Naive thymus-derived CD8-positive, alpha-beta T cell (primary cell): ENCODE results near the gene MORC4. TPM values are rescaled to one million over a fixed set of nuclear protein-coding genes. Genes with fewer than 3 reads are reported as not detected.
A peak's percentile ranks its signal among the peaks of the same experiment; 100 is the strongest.
"Not testable (repeated sequence)": the region's sequence is repeated elsewhere in the genome, so short reads cannot be mapped to it uniquely, and the experiment has no call there.

Experiments used
- ATAC-seq, 2 donors: fragments of 150-1000 bp; cut with Tn5 transposase in 1 of 2; sonication (Bioruptor Pico), chemical (Tn5 transposase) in 1 of 2; 1 replicate in 1 of 2; 2 replicates in 1 of 2; pipeline ENCODE4 v1.10.0; 2021; ENCODE audit warnings: mild to moderate bottlenecking in 2 of 2, moderate library complexity in 2 of 2
- POLR2A ChIA-PET: fragments of 350-600 bp; sonication (Branson Sonifier 250); formaldehyde crosslinking; loops from one replicate; lab custom pipeline; 2021; ENCODE audit warnings: antibody characterized with exemption; lab: Charles Lee
- DNase-seq, 10 donors: peaks; one replicate each; pipeline versions ENCODE4 v3.0.0 to v3.0.0-alpha.2; 2020 to 2022
- H3K27ac Mint-ChIP-seq, 10 donors: one replicate each; pipeline ENCODE4 v1.8.0; 2020 to 2022; ENCODE audit warnings: mild to moderate bottlenecking in 10 of 10, mixed read lengths in 10 of 10, moderate library complexity in 4 of 10, inconsistent platforms in 1 of 10
- H3K27me3 Mint-ChIP-seq, 5 donors: one replicate each; pipeline ENCODE4 v1.8.0; 2021 to 2022; ENCODE audit warnings: mixed read lengths in 5 of 5
- H3K36me3 Mint-ChIP-seq, 3 donors: one replicate each; pipeline ENCODE4 v1.8.0; 2020 to 2022; ENCODE audit warnings: mixed read lengths in 3 of 3, mild to moderate bottlenecking in 2 of 3, inconsistent platforms in 1 of 3
- H3K4me1 Mint-ChIP-seq, 4 donors: one replicate each; pipeline ENCODE4 v1.8.0; 2021 to 2022; ENCODE audit warnings: mixed read lengths in 4 of 4
- H3K4me3 Mint-ChIP-seq, 10 donors: one replicate each; pipeline ENCODE4 v1.8.0; 2020 to 2022; ENCODE audit warnings: mild to moderate bottlenecking in 10 of 10, mixed read lengths in 10 of 10, moderate library complexity in 6 of 10, inconsistent platforms in 1 of 10
- H3K9me3 Mint-ChIP-seq, 9 donors: one replicate each; pipeline ENCODE4 v1.8.0; 2020 to 2022; ENCODE audit warnings: mixed read lengths in 9 of 9, mild to moderate bottlenecking in 3 of 9, inconsistent platforms in 1 of 9, moderate library complexity in 1 of 9
- polyA plus RNA-seq, 3 donors: library from polyadenylated mRNA; unstranded; fragments of 300-500 nt; fragmentation: Illumina TruSeq; gene quantifications; one replicate each; pipeline ENCODE4 v1.2.3, GENCODE V29; 2021
- total RNA-seq, 8 experiments: library from RNA in 2 of 8; stranded (reverse) in 2 of 8; gene quantifications; one replicate each; pipeline ENCODE4 v1.2.3 and lab custom pipeline; 2021 to 2026

The MORC4 gene
- total and polyA plus RNA-seq, 5 experiments from 2014 or later = 2.6 to 10.6 (median 4.2) TPM

- H3K27ac Mint-ChIP-seq = no peak overlapping the region
- H3K4me1 Mint-ChIP-seq = no peaks in the 10 kb centered on the region
- peaks cover 6 to 41% (median 19%) of the 10 kb centered on the region in 3 donors for H3K36me3 Mint-ChIP-seq
- peaks cover 0 to 16% (median 6%) of the 10 kb centered on the region in 9 donors for H3K9me3 Mint-ChIP-seq
- no peaks in the 10 kb centered on the region for H3K27me3 Mint-ChIP-seq
- DNase-seq (no peak), ATAC-seq (no peak)
- H3K4me3 Mint-ChIP-seq = no peak overlapping the region
- POLR2A ChIA-PET = no interaction called here
Observed at GRCh38 chrX:106973433-106974149, 26.4 kb downstream of the MORC4 start.

DNA sequence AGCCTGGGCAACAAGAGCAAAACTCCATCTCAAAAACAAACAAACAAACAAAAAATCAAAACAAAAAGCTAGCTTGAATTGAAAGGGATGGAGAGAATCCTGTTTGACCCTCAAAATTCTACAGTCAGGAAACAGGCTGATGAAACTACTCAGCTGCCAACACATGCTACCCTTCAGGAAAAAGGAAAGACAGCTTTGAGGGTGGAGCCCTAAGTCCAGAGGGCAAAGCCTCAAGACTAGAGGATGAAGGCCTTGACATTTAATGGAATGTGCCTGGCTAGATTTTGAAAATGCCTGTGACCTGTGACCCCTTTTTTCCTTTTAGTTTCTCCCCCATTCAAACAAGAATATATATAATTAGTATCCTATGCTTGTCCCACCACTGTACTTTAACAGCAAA, 27.1 kb downstream of the MORC4 start:
- no peak overlapping the region for H3K27ac Mint-ChIP-seq
- H3K4me1 Mint-ChIP-seq = no peaks in the 10 kb centered on the region
- H3K9me3 Mint-ChIP-seq = peaks cover 0 to 21% (median 6%) of the 10 kb centered on the region in 9 donors
- no peaks in the 10 kb centered on the region for H3K27me3 Mint-ChIP-seq
- POLR2A ChIA-PET = no interaction called here
- DNase-seq (no peak), ATAC-seq (no peak)
- no peak overlapping the region for H3K4me3 Mint-ChIP-seq
- H3K36me3 Mint-ChIP-seq = peaks cover 6 to 43% (median 21%) of the 10 kb centered on the region in 3 donors

- ATAC-seq, H3K27ac Mint-ChIP-seq, POLR2A ChIA-PET, H3K4me3 Mint-ChIP-seq, DNase-seq, H3K4me1 Mint-ChIP-seq, H3K27me3 Mint-ChIP-seq: not testable (repeated sequence)
- peaks cover 0 to 35% (median 6%) of the 10 kb centered on the region in 9 donors for H3K9me3 Mint-ChIP-seq
- peaks cover 22 to 56% (median 36%) of the 10 kb centered on the region in 3 donors for H3K36me3 Mint-ChIP-seq
Observed at GRCh38 chrX:106966547-106966946, 33.5 kb downstream of the MORC4 start.

- Mint-ChIP-seq H3K27ac (no peak overlapping the region), H3K36me3 (peaks cover 22 to 58% (median 35%) of the 10 kb centered on the region in 3 donors), H3K4me3 (no peak overlapping the region), H3K4me1 (peaks cover 0 to 2% (median 0%) of the 10 kb centered on the region in 4 donors), H3K9me3 (peaks cover 0 to 26% (median 4%) of the 10 kb centered on the region in 9 donors), H3K27me3 (no peaks in the 10 kb centered on the region)
- POLR2A ChIA-PET = no interaction called here
- no peak for DNase-seq
- no peak for ATAC-seq
Observed at GRCh38 chrX:106964290-106964689, 35.7 kb downstream of the MORC4 start.

GRCh38 chrX:106963111-106963510, 36.9 kb downstream of the MORC4 start:
- no peaks in the 10 kb centered on the region for H3K27me3 Mint-ChIP-seq
- DNase-seq (no peak), ATAC-seq (no peak)
- H3K27ac Mint-ChIP-seq = no peak overlapping the region
- peaks cover 0 to 16% (median 0%) of the 10 kb centered on the region in 9 donors for H3K9me3 Mint-ChIP-seq
- H3K4me3 Mint-ChIP-seq = no peak overlapping the region
- H3K4me1 Mint-ChIP-seq = peaks cover 0 to 2% (median 0%) of the 10 kb centered on the region in 4 donors
- H3K36me3 Mint-ChIP-seq = peaks cover 16 to 49% (median 28%) of the 10 kb centered on the region in 3 donors
- POLR2A ChIA-PET = no interaction called here

DNA sequence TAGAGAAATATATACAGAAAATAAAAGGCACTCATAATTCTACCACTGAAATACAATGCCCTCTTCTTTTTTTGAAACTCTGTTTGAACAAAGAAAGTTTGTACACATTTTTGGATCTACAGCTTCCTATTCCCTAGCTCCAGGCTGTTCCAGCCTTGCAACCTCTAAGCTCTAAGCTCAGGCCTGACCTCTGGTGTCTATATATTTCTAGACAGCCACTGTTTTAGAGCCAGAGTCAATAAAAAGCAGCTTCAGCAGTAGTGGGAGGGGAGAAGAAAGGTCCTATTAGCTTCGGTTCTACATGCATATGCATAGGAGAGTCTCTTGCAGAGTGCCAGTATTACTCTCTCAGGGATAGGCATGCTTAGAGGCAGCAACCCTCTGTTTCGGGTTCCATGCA, 40.1 kb downstream of the MORC4 start:
- ATAC-seq (no peak), DNase-seq (no peak)
- Mint-ChIP-seq H3K4me1 (no peaks in the 10 kb centered on the region), H3K27me3 (no peaks in the 10 kb centered on the region), H3K36me3 (peaks cover 11 to 61% (median 18%) of the 10 kb centered on the region in 3 donors), H3K4me3 (no peak overlapping the region), H3K9me3 (peaks cover 0 to 7% (median 0%) of the 10 kb centered on the region in 9 donors), H3K27ac (no peak overlapping the region)
- POLR2A ChIA-PET = no interaction called here

DNA sequence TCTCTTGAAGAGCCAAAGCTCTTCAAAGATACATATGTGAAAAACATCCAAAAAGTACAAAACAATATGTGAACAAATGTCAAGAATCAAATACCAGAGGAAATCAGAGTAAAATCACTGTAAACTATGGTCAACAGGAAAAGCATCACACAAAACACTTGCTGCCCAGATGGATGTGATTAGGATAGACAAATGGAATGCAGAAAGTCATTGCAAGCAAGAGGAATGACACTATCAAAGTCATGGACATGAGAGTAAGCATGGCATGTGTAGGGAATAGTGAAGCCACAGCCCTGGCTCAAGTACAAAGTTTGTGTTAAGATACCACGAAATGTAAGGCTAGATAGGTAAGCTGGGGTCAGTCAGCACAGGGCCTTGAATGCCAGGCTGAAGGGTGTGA, 42.2 kb downstream of the MORC4 start:
- no peak for ATAC-seq
- no peak overlapping the region for H3K4me3 Mint-ChIP-seq
- H3K9me3 Mint-ChIP-seq = no peaks in the 10 kb centered on the region
- H3K27me3 Mint-ChIP-seq = no peaks in the 10 kb centered on the region
- H3K4me1 Mint-ChIP-seq = no peaks in the 10 kb centered on the region
- POLR2A ChIA-PET = no interaction called here
- H3K36me3 Mint-ChIP-seq = peaks cover 0 to 63% (median 7%) of the 10 kb centered on the region in 3 donors
- no peak for DNase-seq
- no peak overlapping the region for H3K27ac Mint-ChIP-seq

DNA sequence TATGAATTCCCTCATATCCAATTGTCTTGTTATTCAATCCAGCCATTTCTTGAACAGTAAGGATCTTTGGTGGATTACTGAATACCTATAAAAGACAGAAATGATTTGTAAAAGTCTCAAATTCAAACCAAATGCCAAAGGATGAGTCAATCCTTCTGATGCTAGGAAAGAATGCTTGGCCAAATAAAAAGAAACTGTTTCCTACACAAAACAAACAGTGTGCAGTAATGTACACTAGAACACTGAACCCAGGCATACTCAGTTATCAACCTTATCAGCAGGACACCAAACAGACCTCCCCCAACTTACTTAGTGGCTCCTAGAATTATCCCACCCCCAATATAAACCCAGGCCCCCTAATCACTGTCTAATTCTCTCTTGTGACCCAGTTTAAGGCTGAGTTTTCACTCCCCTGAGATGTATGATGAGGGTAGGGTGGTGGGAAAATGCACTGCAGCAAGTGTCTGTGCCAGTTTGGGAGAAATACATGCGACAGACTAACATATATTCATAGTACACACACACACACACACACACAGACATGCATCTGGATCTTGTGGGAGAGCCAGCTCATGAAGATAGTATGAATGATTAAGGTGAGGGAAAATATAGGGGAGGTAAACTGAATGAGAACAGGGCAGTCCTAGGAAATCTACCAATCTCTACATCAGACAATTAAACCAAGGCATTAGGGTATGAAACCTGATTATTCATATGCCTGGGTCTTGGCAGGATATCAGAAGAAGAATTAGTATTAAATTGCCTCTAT, 44.8 kb downstream of the MORC4 start:
- POLR2A ChIA-PET = no interaction called here
- Mint-ChIP-seq H3K27ac (no peak overlapping the region), H3K9me3 (no peaks in the 10 kb centered on the region), H3K4me1 (no peaks in the 10 kb centered on the region), H3K36me3 (peaks cover 0 to 48% (median 0%) of the 10 kb centered on the region in 3 donors), H3K27me3 (no peaks in the 10 kb centered on the region), H3K4me3 (peak overlapping the region in 1 of 10 donors; percentile 15)
- ATAC-seq (no peak), DNase-seq (no peak)

DNA sequence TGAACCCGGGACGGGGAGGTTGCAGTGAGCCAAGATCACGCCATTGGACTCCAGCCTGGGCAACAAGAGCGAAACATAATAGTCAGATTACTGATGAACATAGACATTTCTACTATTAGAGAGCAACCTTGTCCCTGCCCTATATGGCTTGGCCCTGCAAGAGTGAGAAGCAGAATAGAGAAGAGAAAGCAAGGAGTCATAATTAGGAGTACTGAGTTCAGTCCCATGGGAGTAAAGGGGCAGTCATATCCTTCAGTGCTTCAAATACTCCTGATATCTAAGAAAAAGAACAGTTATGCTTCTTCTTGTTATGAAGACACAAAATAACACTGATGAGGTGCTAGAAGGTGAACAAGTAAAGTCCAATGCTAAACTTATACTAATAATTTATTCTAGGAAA, 46.0 kb downstream of the MORC4 start:
- POLR2A ChIA-PET = no interaction called here
- Mint-ChIP-seq H3K27ac (no peak overlapping the region), H3K36me3 (peaks cover 0 to 46% (median 0%) of the 10 kb centered on the region in 3 donors), H3K27me3 (no peaks in the 10 kb centered on the region), H3K9me3 (no peaks in the 10 kb centered on the region), H3K4me3 (no peak overlapping the region), H3K4me1 (no peaks in the 10 kb centered on the region)
- ATAC-seq = no peak
- DNase-seq = no peak

- DNase-seq (peak in 1 of 10 donors; percentile 2), ATAC-seq (no peak)
- no peak overlapping the region for H3K27ac Mint-ChIP-seq
- H3K4me1 Mint-ChIP-seq = no peaks in the 10 kb centered on the region
- H3K9me3 Mint-ChIP-seq = no peaks in the 10 kb centered on the region
- H3K4me3 Mint-ChIP-seq = no peak overlapping the region
- no peaks in the 10 kb centered on the region for H3K27me3 Mint-ChIP-seq
- POLR2A ChIA-PET = no interaction called here
- H3K36me3 Mint-ChIP-seq = peaks cover 0 to 46% (median 0%) of the 10 kb centered on the region in 3 donors
Observed at GRCh38 chrX:106952988-106953387, 47.0 kb downstream of the MORC4 start.

DNA sequence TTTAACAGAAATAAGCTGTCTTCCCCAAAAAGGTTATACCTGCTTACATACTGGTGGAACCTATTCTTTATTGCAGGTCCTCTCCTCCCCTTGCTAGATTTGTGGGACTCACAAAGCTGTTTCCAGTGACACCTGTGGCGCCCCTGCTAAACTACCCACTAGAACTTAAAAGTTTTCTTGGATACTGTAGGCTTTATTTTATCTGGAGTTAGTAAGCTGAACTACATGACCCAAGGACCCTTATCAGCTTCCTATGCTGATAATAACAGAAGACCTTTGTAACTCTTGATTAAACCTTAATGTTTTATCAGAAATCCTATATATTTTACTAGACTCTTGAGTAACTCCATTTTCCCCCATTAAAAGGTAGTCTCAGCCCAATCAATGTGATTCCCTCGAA, 47.5 kb downstream of the MORC4 start:
- peaks cover 0 to 43% (median 0%) of the 10 kb centered on the region in 3 donors for H3K36me3 Mint-ChIP-seq

DNA sequence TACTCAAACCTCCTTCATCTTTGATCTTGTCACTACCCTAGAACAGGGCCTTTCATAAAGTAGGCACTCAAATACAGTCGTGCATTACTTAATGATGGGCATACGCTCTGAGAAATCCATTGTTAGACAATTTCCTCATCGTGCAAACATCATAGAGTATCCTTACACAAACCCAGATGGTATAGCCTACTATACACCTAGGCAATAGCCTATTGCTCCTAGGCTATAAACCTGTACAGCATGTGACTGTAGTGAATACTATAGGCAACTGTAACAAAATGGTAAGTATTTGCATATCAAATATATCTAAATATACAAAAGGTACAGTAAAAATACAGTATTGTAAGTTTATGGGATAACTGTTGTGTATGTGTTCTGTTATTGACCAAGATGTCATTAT, 47.9 kb downstream of the MORC4 start:
- Mint-ChIP-seq H3K4me3 (no peak overlapping the region), H3K9me3 (no peaks in the 10 kb centered on the region), H3K27ac (peak overlapping the region in 1 of 10 donors; percentile 44), H3K4me1 (no peaks in the 10 kb centered on the region), H3K36me3 (peaks cover 0 to 39% (median 0%) of the 10 kb centered on the region in 3 donors), H3K27me3 (no peaks in the 10 kb centered on the region)
- no peak for DNase-seq
- POLR2A ChIA-PET = no interaction called here
- ATAC-seq = no peak

More for the DNA sequence above, 47.5 kb downstream of the MORC4 start:
- no peak overlapping the region for H3K27ac Mint-ChIP-seq
- ATAC-seq (no peak), DNase-seq (no peak)
- POLR2A ChIA-PET = no interaction called here
- H3K9me3 Mint-ChIP-seq = no peaks in the 10 kb centered on the region
- no peaks in the 10 kb centered on the region for H3K27me3 Mint-ChIP-seq
- no peak overlapping the region for H3K4me3 Mint-ChIP-seq
- no peaks in the 10 kb centered on the region for H3K4me1 Mint-ChIP-seq

DNA sequence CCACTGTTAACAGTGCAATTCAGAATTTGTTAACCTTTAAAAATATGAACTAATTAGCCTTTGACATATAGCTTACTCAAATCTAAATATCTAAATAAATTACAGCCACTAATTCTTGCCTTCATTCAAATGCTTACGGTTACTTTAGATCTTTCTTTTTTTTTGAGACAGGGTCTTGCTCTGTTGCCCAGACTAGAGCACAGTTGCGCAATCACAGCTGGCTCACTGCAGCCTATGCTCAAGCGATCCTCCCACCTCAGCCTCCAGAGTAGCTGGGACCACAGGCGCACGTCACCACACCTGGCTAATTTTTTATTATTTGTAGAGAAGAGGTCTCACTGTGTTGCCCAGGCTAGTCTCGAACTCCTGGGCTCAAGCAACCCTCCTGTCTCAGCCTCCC, 48.8 kb downstream of the MORC4 start:
- POLR2A ChIA-PET = no interaction called here
- peaks cover 0 to 32% (median 0%) of the 10 kb centered on the region in 3 donors for H3K36me3 Mint-ChIP-seq
- H3K27me3 Mint-ChIP-seq = no peaks in the 10 kb centered on the region
- ATAC-seq (no peak), DNase-seq (no peak)
- no peaks in the 10 kb centered on the region for H3K4me1 Mint-ChIP-seq
- H3K9me3 Mint-ChIP-seq = no peaks in the 10 kb centered on the region
- H3K4me3 Mint-ChIP-seq = no peak overlapping the region
- H3K27ac Mint-ChIP-seq = no peak overlapping the region
